Thoracic aorta (tissue), 2 donors: Measurements from ENCODE around the gene OPTC. TPM values are rescaled to one million over a fixed set of nuclear protein-coding genes. Genes with fewer than 3 reads are reported as not detected.

Experiments
- ATAC-seq: fragments of 150-250 bp; one replicate; pipeline ENCODE4 v1.8.0; 2017; ENCODE audit warnings: low read depth; ENCODE audit not compliant: insufficient number of reproducible peaks, low FRiP score
- DNase-seq: peaks from one replicate; pipeline ENCODE4 v3.0.0-alpha.2; 2020; ENCODE audit warnings: low spot score
- H3K27ac ChIP-seq, 2 donors: fragments of 200-600 bp; sonication (generic); 1 replicate in 1 of 2; 2 replicates in 1 of 2; pipeline ENCODE4 v1.5.1; 2016; ENCODE audit warnings: mild to moderate bottlenecking in 2 of 2, moderate library complexity in 2 of 2
- H3K27me3 ChIP-seq: fragments of 200-600 bp; sonication (generic); replicated peaks from 2 replicates; pipeline ENCODE4 v1.6.0; 2016; ENCODE audit warnings: mild to moderate bottlenecking; ENCODE audit not compliant: insufficient read depth
- H3K36me3 ChIP-seq: fragments of 200-600 bp; sonication (generic); one replicate; pipeline ENCODE4 v1.5.1; 2016
- H3K4me1 ChIP-seq, 2 donors: fragments of 200-600 bp; sonication (generic); 1 replicate in 1 of 2; 2 replicates in 1 of 2; pipeline versions ENCODE4 v1.5.1 to v1.6.0; 2016; ENCODE audit warnings: low read depth in 2 of 2, mild to moderate bottlenecking in 1 of 2; ENCODE audit not compliant: control insufficient read depth in 1 of 2
- H3K4me3 ChIP-seq: fragments of 200-600 bp; sonication (generic); 2 replicates; pipeline ENCODE4 v1.5.1; 2016; ENCODE audit warnings: mild to moderate bottlenecking
- H3K9me3 ChIP-seq: fragments of 200-600 bp; sonication (generic); 2 replicates; pipeline ENCODE4 v1.5.1; 2016
- CTCF ChIP-seq: fragments of 200-600 bp; sonication (generic); IDR thresholded peaks from one replicate; pipeline ENCODE4 v1.5.1; 2019; ENCODE audit warnings: antibody characterized with exemption
- total RNA-seq, 2 donors: library from RNA; depleted of rRNA; stranded (reverse); fragments of >200 nt; gene quantifications; one replicate each; pipeline versions ENCODE4 v1.1.0 to v1.2.3, GENCODE V29; 2016

Gene OPTC
- total RNA-seq, 2 donors from 2014 or later, result not detected

GRCh38 chr1:203479646-203480045 is 14.3 kb upstream of the OPTC start:
- Histone ChIP-seq H3K27ac (peak overlapping the region; percentile 86 to 95), H3K4me1 (peaks cover 38 to 68% of the 10 kb centered on the region in 2 donors), H3K27me3 (no peaks in the 10 kb centered on the region), H3K36me3 (peaks cover 19% of the 10 kb centered on the region), H3K9me3 (no peaks in the 10 kb centered on the region), H3K4me3 (peak overlapping the region; percentile 79)
- ATAC-seq (no peak), DNase-seq (no peak)
- no peak for TF ChIP-seq CTCF

DNA sequence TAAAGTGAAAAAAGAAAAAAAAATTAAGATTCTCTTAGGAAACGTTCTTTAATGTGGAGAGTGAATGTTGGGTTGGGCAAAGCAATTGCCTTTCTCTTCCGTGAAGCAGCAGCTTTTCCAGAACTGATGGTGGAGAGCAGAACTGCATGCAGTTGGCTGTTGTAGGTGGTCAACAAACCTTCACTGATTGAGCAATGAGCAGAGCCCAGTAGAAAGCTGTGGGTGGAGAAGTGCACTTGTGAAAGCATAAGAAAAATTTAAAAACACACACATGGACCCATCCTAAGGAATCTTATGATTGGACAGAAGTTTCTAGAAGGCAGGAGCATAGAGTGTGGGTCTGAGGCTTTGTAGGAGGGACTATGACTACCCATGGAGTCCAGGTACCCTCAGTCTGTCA is 13.9 kb upstream of the OPTC start:
- DNase-seq (no peak), ATAC-seq (peak; percentile 61)
- Histone ChIP-seq H3K27ac (peak overlapping the region; percentile 86 to 95), H3K9me3 (no peaks in the 10 kb centered on the region), H3K4me3 (peak overlapping the region; percentile 79), H3K27me3 (no peaks in the 10 kb centered on the region), H3K4me1 (peaks cover 34 to 68% of the 10 kb centered on the region in 2 donors), H3K36me3 (peaks cover 23% of the 10 kb centered on the region)
- TF ChIP-seq CTCF, result peak; percentile 58

GRCh38 chr1:203480525-203481084 is 13.3 kb upstream of the OPTC start:
- Histone ChIP-seq H3K4me3 (peak overlapping the region; percentile 79), H3K9me3 (no peaks in the 10 kb centered on the region), H3K27ac (peak overlapping the region; percentile 86 to 95), H3K36me3 (peaks cover 29% of the 10 kb centered on the region), H3K27me3 (no peaks in the 10 kb centered on the region), H3K4me1 (peaks cover 33 to 72% of the 10 kb centered on the region in 2 donors)
- no peak for TF ChIP-seq CTCF
- DNase-seq, result peak; percentile 65
- peak; percentile 51 for ATAC-seq

DNA sequence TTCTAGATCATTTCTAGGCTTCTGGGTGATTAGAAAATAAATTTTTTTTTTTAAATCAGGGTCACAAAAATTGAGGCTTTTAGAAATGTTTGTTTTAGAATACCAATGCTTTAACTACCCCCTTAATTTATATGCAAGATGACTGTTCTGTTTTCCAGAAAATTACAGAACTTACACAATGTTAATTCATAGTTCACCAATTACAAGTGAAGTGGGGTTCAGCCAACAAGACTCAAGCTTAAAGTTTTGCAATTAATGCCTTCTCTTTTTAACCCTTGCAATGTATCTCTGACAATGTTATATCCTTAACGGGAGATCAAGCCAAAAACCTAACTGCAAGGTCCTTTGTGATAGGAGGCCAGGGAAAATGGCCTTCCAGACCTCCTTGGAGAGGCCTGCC is 12.8 kb upstream of the OPTC start:
- H3K4me3 ChIP-seq, result peak overlapping the region; percentile 79
- peaks cover 34% of the 10 kb centered on the region for H3K36me3 ChIP-seq
- H3K9me3 ChIP-seq, result no peaks in the 10 kb centered on the region
- ATAC-seq (no peak), DNase-seq (no peak)
- H3K27ac ChIP-seq, result peak overlapping the region; percentile 86 to 95
- H3K27me3 ChIP-seq, result no peaks in the 10 kb centered on the region
- peaks cover 33 to 78% of the 10 kb centered on the region in 2 donors for H3K4me1 ChIP-seq
- no peak for TF ChIP-seq CTCF

DNA sequence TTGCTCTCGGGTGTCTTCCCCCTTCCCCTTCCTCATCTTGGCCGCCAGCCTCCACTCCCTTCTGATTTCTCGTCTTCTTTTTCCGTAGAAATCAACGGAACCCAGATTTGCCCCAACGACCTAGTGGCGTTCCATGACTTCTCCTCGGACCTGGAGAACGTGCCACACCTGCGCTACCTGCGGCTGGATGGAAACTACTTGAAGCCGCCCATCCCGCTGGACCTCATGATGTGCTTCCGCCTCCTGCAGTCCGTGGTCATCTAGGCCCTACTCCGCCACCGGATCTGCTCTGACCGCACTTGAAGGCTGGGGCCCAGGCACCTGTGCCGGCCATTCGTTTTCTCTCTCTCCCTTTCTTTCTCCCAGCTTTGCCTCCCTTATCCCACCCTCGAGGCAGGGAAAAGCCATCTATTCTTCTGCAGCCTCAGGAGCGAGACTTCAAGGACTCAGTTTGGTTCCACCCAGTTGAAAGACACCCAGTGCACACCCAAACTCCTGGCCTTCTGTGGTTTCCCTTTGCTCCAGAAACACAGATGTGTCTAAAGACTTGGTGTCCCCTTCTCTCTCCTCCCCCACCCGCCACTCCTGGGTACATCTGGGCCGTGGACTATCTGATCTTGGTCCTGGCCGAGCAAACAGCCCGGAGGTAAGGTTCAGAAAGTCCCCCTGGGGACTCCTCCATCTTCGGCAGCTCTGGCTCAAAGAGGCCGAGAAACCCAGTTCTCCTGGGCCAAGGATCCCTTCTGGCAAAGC is 7.2 kb upstream of the OPTC start:
- H3K36me3 ChIP-seq, result peaks cover 54% of the 10 kb centered on the region
- H3K9me3 ChIP-seq, result no peaks in the 10 kb centered on the region
- no peaks in the 10 kb centered on the region for H3K27me3 ChIP-seq
- TF ChIP-seq CTCF, result no peak
- no peak for ATAC-seq
- H3K4me1 ChIP-seq, result peaks cover 22 to 60% of the 10 kb centered on the region in 2 donors
- peak overlapping the region; percentile 40 to 77 for H3K27ac ChIP-seq
- H3K4me3 ChIP-seq, result peak overlapping the region; percentile 62
- no peak for DNase-seq
